ENCODE measurements around the gene MPDU1.

Gene MPDU1

DNA sequence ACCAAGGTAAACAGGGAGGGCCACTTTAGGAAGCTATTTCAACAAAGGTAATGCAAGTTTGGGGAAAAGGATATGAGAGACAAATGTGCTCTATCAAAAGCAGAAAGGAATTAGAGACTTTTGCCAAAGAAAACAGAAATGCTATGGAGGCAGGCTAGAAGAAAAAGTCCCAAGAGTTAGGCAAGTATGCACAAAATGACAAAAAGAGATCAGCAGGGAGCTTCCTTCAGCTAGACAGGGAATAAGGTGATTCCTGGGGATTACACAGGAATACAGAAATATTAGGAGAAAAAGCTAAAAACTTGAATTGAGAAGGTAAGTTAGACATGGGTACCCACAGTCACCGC is 28.6 kb downstream of the MPDU1 start:
- Histone ChIP-seq H3K79me2 (ENCODE audit: control insufficient read depth, low read length) (peaks cover 58% of the 10 kb centered on the region), H4K20me1 (ENCODE audit: control insufficient read depth, insufficient read depth, low read depth, low read length) (peaks cover 6% of the 10 kb centered on the region; the same call in 1 of the 2 replicates), H3K9me3 (ENCODE audit: control insufficient read depth, insufficient read depth, low read length) (no peaks in the 10 kb centered on the region), H3K36me3 (ENCODE audit: control insufficient read depth, low read length) (peaks cover 38% of the 10 kb centered on the region), H3K27ac (ENCODE audit: low read depth, low read length) (no peak overlapping the region), H3K9me2 (replicated peaks; ENCODE audit: control insufficient read depth, low read length) (no peaks in the 10 kb centered on the region), H3K4me1 (ENCODE audit: control insufficient read depth, low read length) (peaks cover 25% of the 10 kb centered on the region), H3K4me2 (ENCODE audit: low read length) (peak overlapping the region; percentile 91), H3F3A (ENCODE audit: control insufficient read depth, insufficient read depth) (no peaks in the 10 kb centered on the region), H3K4me3 (ENCODE audit: low read length) (peak overlapping the region; percentile 0; the same call in 1 of the 2 replicates), H3K27me3 (ENCODE audit: control insufficient read depth, low read length) (no peaks in the 10 kb centered on the region)
- TF ChIP-seq EZH2phosphoT487 (IDR thresholded peaks at IDR 0.05; ENCODE audit: borderline replicate concordance, low read length) = no peak
- no peak for TF ChIP-seq CTCF (IDR thresholded peaks at IDR 0.05; ENCODE audit: low read depth, low read length, poor library complexity, severe bottlenecking)

DNA sequence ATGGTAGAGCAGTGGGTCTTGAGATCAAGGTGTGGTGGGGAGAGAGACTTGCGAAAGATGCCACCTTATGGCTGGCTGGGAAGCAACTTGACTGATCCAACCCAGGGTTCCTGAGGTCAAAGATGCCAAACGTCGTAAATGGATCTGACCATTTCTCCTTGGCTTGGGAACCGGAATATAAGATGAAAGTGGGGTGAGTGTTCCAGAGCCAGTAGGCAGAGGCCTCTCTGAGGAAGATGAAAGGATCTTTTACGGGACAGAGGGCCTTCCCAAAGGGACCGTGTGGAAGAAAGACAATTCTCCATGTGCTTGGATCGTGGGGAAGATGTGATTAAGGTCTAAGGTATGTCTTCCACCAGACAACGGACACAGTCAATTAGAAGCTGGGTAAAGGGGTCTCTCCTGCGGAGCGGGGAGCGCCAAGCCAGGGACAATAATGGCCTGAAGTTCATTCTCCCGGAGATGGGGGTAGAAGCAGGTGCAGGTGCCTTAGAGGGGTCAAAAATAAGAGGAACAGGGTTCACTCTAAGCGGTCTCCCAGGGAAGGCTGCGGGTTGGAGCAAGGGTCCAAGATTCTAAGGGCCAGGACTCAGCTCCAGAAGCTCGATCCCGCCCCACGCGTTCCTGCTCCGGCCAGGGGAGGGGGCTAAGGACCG is 30.2 kb downstream of the MPDU1 start:
- Histone ChIP-seq H3K4me1 (ENCODE audit: control insufficient read depth, low read length) (peaks cover 25% of the 10 kb centered on the region), H3K36me3 (ENCODE audit: control insufficient read depth, low read length) (peaks cover 38% of the 10 kb centered on the region), H3F3A (ENCODE audit: control insufficient read depth, insufficient read depth) (no peaks in the 10 kb centered on the region), H3K79me2 (ENCODE audit: control insufficient read depth, low read length) (peaks cover 52% of the 10 kb centered on the region), H4K20me1 (ENCODE audit: control insufficient read depth, insufficient read depth, low read depth, low read length) (peaks cover 6% of the 10 kb centered on the region; the same call in 1 of the 2 replicates), H3K4me2 (ENCODE audit: low read length) (peak overlapping the region; percentile 91), H3K9me2 (replicated peaks; ENCODE audit: control insufficient read depth, low read length) (no peaks in the 10 kb centered on the region), H3K4me3 (ENCODE audit: low read length) (peak overlapping the region; percentile 96), H3K9me3 (ENCODE audit: control insufficient read depth, insufficient read depth, low read length) (no peaks in the 10 kb centered on the region), H3K27me3 (ENCODE audit: control insufficient read depth, low read length) (peaks cover 6% of the 10 kb centered on the region), H3K27ac (ENCODE audit: low read depth, low read length) (peak overlapping the region; percentile 53)
- TF ChIP-seq EZH2phosphoT487 (IDR thresholded peaks at IDR 0.05; ENCODE audit: borderline replicate concordance, low read length) (no peak), CTCF (IDR thresholded peaks at IDR 0.05; ENCODE audit: low read depth, low read length, poor library complexity, severe bottlenecking) (no peak)

- H3F3A ChIP-seq (ENCODE audit: control insufficient read depth, insufficient read depth) = no peaks in the 10 kb centered on the region
- peak within 1 kb of the TSS; percentile 53 for H3K27ac ChIP-seq (ENCODE audit: low read depth, low read length)
- no peaks in the 10 kb centered on the region for H3K9me2 ChIP-seq (replicated peaks; ENCODE audit: control insufficient read depth, low read length)
- TF ChIP-seq CTCF (IDR thresholded peaks at IDR 0.05; ENCODE audit: low read depth, low read length, poor library complexity, severe bottlenecking) = peak; percentile 63
- no peak for TF ChIP-seq EZH2phosphoT487 (IDR thresholded peaks at IDR 0.05; ENCODE audit: borderline replicate concordance, low read length)
- peaks cover 45% of the 10 kb centered on the region for H3K79me2 ChIP-seq (ENCODE audit: control insufficient read depth, low read length)
- peak within 1 kb of the TSS; percentile 91 for H3K4me2 ChIP-seq (ENCODE audit: low read length)
- peaks cover 34% of the 10 kb centered on the region for H3K36me3 ChIP-seq (ENCODE audit: control insufficient read depth, low read length)
- no peaks in the 10 kb centered on the region for H3K9me3 ChIP-seq (ENCODE audit: control insufficient read depth, insufficient read depth, low read length)
- peak within 1 kb of the TSS; percentile 96 for H3K4me3 ChIP-seq (ENCODE audit: low read length)
- peaks cover 25% of the 10 kb centered on the region for H3K4me1 ChIP-seq (ENCODE audit: control insufficient read depth, low read length)
- H4K20me1 ChIP-seq (ENCODE audit: control insufficient read depth, insufficient read depth, low read depth, low read length) = peaks cover 6% of the 10 kb centered on the region; the same call in 1 of the 2 replicates
- peaks cover 6% of the 10 kb centered on the region for H3K27me3 ChIP-seq (ENCODE audit: control insufficient read depth, low read length)
Observed at GRCh38 chr17:7614425-7615264, 31.0 kb downstream of the MPDU1 start, which contains the start of gene FXR2. Gene FXR2 (minus strand): TSS chr17:7614897. CDS start chr17:7614532, 365 bp downstream.

Data from DOHH2 (cell line).